Measurements from ENCODE around the gene IMMP2L.
"Not testable (repeated sequence)": the region's sequence is repeated elsewhere in the genome, so short reads cannot be mapped to it uniquely, and the experiment has no call there.

IMMP2L gene

GRCh38 chr7:111513566-111513965 lies 48.7 kb downstream of the IMMP2L start:
- DNase-seq (ENCODE audit: extremely low spot score) = no peak
- ChIA-PET CTCF (no interaction called here), POLR2A (no interaction called here)
- no peak for TF ChIP-seq FOXA1 (IDR thresholded peaks at IDR 0.05)
- TF ChIP-seq BHLHE40 (IDR thresholded peaks at IDR 0.05; ENCODE audit: borderline replicate concordance) = no peak
- no peak for TF ChIP-seq NFRKB (IDR thresholded peaks at IDR 0.05)
- no peak for TF ChIP-seq CTBP1 (IDR thresholded peaks at IDR 0.05; ENCODE audit: borderline replicate concordance)
- no peak for TF ChIP-seq SP1 (IDR thresholded peaks at IDR 0.05)
- TF ChIP-seq TARDBP (IDR thresholded peaks at IDR 0.05) = no peak
- TF ChIP-seq PKNOX1 (IDR thresholded peaks at IDR 0.05) = no peak
- no peak for TF ChIP-seq ZNF384 (IDR thresholded peaks at IDR 0.05)
- no peak for TF ChIP-seq SUZ12 (IDR thresholded peaks at IDR 0.05)

GRCh38 chr7:111511845-111512244 lies 50.4 kb downstream of the IMMP2L start:
- ChIA-PET CTCF (no interaction called here), POLR2A (no interaction called here)
- no peak for DNase-seq (ENCODE audit: extremely low spot score)
- TF ChIP-seq L3MBTL2 (conservative IDR thresholded peaks at IDR 0.05) (no peak), HDGF (IDR thresholded peaks at IDR 0.05; ENCODE audit: borderline replicate concordance) (no peak), ZNF384 (IDR thresholded peaks at IDR 0.05) (no peak), LEF1 (IDR thresholded peaks at IDR 0.05; ENCODE audit: borderline replicate concordance) (no peak), ARNT (IDR thresholded peaks at IDR 0.05) (no peak), NFRKB (IDR thresholded peaks at IDR 0.05) (no peak)

- TF ChIP-seq TARDBP (IDR thresholded peaks at IDR 0.05) (no peak), PKNOX1 (IDR thresholded peaks at IDR 0.05) (no peak), ZNF384 (IDR thresholded peaks at IDR 0.05) (no peak), CTBP1 (IDR thresholded peaks at IDR 0.05; ENCODE audit: borderline replicate concordance) (no peak), LEF1 (IDR thresholded peaks at IDR 0.05; ENCODE audit: borderline replicate concordance) (no peak), SUZ12 (IDR thresholded peaks at IDR 0.05) (no peak), ELF4 (IDR thresholded peaks at IDR 0.05) (no peak), NFRKB (IDR thresholded peaks at IDR 0.05) (no peak), FOXA1 (IDR thresholded peaks at IDR 0.05) (no peak), ARNT (IDR thresholded peaks at IDR 0.05) (no peak), SP1 (IDR thresholded peaks at IDR 0.05) (no peak), FOXK2 (IDR thresholded peaks at IDR 0.05) (no peak), BHLHE40 (IDR thresholded peaks at IDR 0.05; ENCODE audit: borderline replicate concordance) (no peak), HDGF (IDR thresholded peaks at IDR 0.05; ENCODE audit: borderline replicate concordance) (no peak), L3MBTL2 (conservative IDR thresholded peaks at IDR 0.05) (no peak), FOXM1 (IDR thresholded peaks at IDR 0.05; ENCODE audit: borderline replicate concordance) (no peak)
Observed at GRCh38 chr7:111510584-111511378, 51.5 kb downstream of the IMMP2L start.

GRCh38 chr7:111510062-111510461 lies 52.2 kb downstream of the IMMP2L start:
- DNase-seq (ENCODE audit: extremely low spot score) = no peak
- ChIA-PET POLR2A (no interaction called here), CTCF (no interaction called here)
- TF ChIP-seq ZNF384 (IDR thresholded peaks at IDR 0.05) (no peak), ARNT (IDR thresholded peaks at IDR 0.05) (no peak), L3MBTL2 (conservative IDR thresholded peaks at IDR 0.05) (no peak), NFRKB (IDR thresholded peaks at IDR 0.05) (no peak), TARDBP (IDR thresholded peaks at IDR 0.05) (no peak), BHLHE40 (IDR thresholded peaks at IDR 0.05; ENCODE audit: borderline replicate concordance) (no peak), FOXK2 (IDR thresholded peaks at IDR 0.05) (no peak)

More at GRCh38 chr7:111510584-111511378, 51.5 kb downstream of the IMMP2L start:
- DNase-seq (ENCODE audit: extremely low spot score) = no peak
- CTCF ChIA-PET = interaction anchor here (0.6 kb wide), 1 partner anchor 337 kb away, joined by 3 read pairs; no protein-coding TSS in a partner anchor
- POLR2A ChIA-PET = no interaction called here

GRCh38 chr7:111509288-111509687 lies 53.0 kb downstream of the IMMP2L start:
- ChIA-PET CTCF (no interaction called here), POLR2A (no interaction called here)
- DNase-seq (ENCODE audit: extremely low spot score) = no peak
- TF ChIP-seq CTBP1 (IDR thresholded peaks at IDR 0.05; ENCODE audit: borderline replicate concordance) (no peak), L3MBTL2 (conservative IDR thresholded peaks at IDR 0.05) (no peak), ZNF384 (IDR thresholded peaks at IDR 0.05) (no peak), BHLHE40 (IDR thresholded peaks at IDR 0.05; ENCODE audit: borderline replicate concordance) (no peak)

- CTCF ChIA-PET = no interaction called here
- no peak for DNase-seq (ENCODE audit: extremely low spot score)
- no peak for TF ChIP-seq BHLHE40 (IDR thresholded peaks at IDR 0.05; ENCODE audit: borderline replicate concordance)
- POLR2A ChIA-PET = no interaction called here
Observed at GRCh38 chr7:111508387-111508786, 53.9 kb downstream of the IMMP2L start.

- CTCF ChIA-PET = not testable (repeated sequence)
Observed at GRCh38 chr7:111505422-111505821, 56.9 kb downstream of the IMMP2L start.

GRCh38 chr7:111501799-111502198 lies 60.5 kb downstream of the IMMP2L start:
- POLR2A ChIA-PET; CTCF ChIA-PET; DNase-seq (ENCODE audit: extremely low spot score): not testable (repeated sequence)

More at GRCh38 chr7:111505422-111505821, 56.9 kb downstream of the IMMP2L start:
- DNase-seq (ENCODE audit: extremely low spot score); POLR2A ChIA-PET: not testable (repeated sequence)
